Subcutaneous adipose tissue (tissue), 4 donors: Measurements from ENCODE around the gene PCMTD2. TPM values are rescaled to one million over a fixed set of nuclear protein-coding genes. Genes with fewer than 3 reads are reported as not detected.

ENCODE experiments used
- CTCF ChIP-seq: fragments of 450-650 bp; IDR thresholded peaks from one replicate; pipeline ENCODE4 v1.5.1; 2016; ENCODE audit warnings: low read depth, mild to moderate bottlenecking, control low read depth, antibody characterized with exemption, moderate library complexity
- total RNA-seq, 4 donors: library from RNA; depleted of rRNA; stranded (reverse); fragments of >200 nt; gene quantifications; one replicate each; pipeline ENCODE4 v1.1.0, GENCODE V29; 2016

PCMTD2 gene
- total RNA-seq, 4 donors from 2014 or later: 39.1 to 76.2 (median 58.3) TPM

GRCh38 chr20:64219730-64220129, 35.8 kb upstream of the PCMTD2 start:
- TF ChIP-seq CTCF: no peak

DNA sequence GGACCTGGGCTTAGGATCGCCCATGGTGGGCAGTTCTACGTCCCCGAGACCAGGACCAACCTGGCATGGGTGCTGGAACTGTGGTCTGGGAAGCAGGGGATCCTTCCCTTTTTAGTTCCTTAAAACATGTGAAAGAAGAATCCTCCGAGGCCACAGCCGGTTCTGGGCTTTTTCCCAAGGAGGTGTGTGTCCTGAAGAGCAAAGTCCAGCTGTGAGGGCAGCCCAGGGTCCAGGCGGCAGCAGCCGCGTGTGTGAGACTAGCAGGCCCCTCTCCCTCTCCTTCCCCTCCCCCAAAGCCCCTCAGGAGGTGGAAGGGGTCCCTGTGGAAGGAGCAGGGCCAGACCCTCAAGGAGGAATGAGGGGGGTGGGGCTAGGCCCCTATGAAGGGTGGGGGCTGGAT, 35.1 kb upstream of the PCMTD2 start:
- TF ChIP-seq CTCF: no peak

DNA sequence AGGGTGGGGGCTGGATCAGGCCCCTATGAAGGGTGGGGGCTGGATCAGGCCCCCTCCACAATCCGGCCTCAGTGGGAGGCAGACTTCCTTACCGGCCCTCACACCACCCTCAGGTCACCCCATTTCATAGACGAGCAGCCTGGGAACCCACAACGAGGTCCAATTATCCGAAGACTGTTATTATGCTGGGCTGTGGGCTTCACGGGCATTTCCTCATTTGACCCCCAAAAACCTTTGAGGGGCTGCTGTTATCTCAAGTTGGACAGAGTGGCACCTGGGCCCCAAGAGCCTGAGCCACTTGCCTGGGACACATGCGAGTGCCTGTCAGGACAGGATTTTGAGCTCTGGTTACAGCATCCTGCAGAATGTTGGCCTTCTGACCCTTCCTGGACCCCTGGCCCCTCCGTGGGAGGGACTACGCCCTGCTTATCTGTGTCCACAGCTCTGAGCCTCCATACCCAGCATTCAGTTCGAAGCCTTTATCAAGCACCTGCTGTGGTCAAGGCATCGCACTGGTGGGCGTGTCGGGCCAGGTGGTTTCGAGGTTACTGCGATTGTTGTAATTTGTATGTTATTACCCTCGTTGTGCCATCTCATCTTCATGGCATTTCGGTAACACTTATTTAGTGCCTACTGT, 34.5 kb upstream of the PCMTD2 start:
- TF ChIP-seq CTCF: no peak

DNA sequence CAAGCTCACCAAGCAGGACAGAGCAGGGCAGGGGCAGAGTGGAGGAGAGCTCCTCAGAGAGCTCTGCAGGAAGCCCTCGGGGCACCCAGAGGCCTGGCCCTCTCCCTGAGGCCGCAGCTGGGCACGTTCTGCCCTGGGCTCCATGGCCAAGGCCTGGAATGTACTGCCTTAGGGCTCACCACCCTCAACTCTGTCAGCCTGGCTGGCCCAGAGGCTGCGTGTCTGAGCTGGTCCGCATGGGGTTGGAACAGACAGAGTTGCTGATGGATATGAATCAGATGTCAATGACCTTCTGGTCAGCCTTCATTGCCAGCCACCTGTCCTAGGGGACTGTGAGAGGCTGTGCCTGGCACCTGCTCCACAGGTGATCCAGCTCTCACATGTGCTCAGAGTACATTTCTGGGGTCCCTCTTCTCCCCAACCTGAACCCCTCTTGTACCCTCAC, 33.2 kb upstream of the PCMTD2 start:
- TF ChIP-seq CTCF: no peak

DNA sequence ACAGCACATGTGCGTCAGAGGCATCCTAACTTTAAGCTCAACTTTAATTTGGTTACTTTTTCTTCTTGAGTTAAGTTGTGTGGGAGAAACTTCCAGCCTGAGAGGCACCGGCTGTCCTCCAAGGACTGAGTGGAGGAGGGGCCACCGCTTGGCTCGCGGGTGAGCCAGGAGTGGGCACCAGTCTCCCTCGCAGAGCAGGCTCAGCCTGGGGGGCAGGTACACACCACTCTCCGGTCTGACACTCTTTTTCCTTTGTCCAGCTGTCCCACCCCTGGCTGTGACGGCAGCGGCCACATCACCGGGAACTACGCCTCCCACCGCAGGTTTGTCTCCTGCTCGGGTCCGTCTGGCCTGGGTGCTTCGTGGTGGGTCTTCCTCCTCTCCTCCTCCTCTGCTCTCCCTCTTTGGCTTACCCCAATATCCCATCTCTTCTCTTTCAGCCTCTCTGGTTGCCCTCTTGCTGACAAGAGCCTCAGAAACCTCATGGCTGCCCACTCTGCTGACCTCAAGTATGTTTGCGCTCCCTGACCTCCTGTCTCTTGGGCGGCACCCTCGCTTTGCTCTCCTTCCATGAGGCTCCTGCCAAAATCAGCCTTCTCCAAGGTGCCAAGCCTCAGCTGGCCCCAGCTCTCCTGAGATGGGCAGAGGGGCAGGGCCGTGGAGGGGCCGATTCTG, 32.6 kb upstream of the PCMTD2 start:
- no peak for TF ChIP-seq CTCF

DNA sequence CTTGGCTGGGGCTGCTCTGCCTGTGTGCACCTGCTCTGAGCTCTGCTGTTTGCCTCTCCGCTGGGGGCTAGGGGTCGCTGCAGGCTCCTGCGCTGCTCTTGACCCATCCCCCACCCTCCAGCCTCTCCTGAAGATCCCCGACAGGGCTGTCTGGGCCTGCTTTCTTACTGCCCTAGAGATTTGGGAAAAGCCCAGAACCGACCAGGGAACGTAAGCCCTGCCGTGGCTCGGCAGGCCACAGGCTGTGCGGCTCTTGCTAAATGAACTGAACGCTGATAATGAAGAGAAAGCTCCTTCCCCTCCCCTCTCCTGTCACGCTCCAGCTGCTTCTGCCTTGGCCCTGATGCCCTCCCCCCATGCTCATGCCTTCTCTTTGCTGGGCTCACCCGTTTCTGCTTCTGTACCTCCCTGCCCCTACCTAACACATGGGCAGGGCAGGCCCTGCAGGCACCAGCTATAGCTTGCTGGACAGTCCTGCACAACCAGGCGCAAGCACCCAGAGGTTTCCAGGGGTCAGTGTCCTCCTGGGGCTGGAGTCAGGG, 32.0 kb upstream of the PCMTD2 start:
- no peak for TF ChIP-seq CTCF

DNA sequence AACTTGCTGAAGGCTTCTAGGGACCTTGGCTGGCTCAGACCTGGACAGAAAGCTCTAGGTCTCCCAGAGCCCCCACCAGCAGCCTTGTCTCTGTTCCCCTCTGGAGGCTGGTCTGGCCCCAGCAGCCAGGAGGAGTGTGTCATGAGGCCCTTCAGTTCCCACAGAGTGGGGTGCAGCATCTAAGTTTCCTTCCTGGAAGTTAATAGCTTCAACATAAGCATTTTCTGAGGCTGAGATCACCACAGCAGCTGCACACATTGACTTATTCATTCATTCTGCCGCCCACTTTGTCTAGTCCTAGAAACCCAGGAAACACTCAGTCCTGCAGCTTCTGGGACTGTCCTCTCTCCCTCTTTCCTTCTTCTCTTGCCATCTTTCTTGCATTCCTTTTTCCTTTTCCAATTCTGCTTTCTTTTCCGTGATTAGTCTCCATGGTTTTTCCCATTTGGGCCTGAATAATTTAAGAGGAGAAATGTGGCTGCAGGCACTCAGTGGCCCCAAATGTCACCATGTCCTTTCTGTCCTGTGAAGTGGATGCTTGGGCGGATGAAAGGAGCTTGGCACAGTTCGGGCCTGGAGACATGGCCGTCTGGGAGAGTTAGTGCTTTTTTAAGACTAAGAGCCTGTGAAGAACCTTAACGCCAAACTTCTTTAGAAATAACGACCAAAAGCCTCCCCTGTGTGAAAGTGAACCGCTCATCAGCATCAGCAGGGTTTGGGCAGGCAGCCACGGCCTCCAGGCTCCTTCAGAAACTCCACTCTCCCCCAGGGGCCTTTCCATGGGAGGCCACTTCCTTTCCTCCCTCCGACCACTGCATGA, 31.0 kb upstream of the PCMTD2 start:
- no peak for TF ChIP-seq CTCF
